HEK293 (cell line): Measurements from ENCODE around the gene EFHC1.

Experiments used
- EGR2 ChIP-seq: fragments of 450-650 bp; formaldehyde crosslinking; IDR thresholded peaks from 2 replicates; pipeline ENCODE4 v1.5.1; 2016; ENCODE audit warnings: low read depth, missing biosample characterization, missing genetic modification characterization
- KLF9 ChIP-seq: fragments of 450-650 bp; formaldehyde crosslinking; IDR thresholded peaks from 2 replicates; pipeline ENCODE4 v1.5.1; 2016; ENCODE audit warnings: missing biosample characterization, missing genetic modification characterization, low read depth
- ZNF132 ChIP-seq: fragments of 450-650 bp; formaldehyde crosslinking; IDR thresholded peaks from 2 replicates; pipeline ENCODE4 v1.5.1; 2017; ENCODE audit warnings: missing biosample characterization, missing genetic modification characterization, borderline replicate concordance
- ZNF138 ChIP-seq: fragments of 450-650 bp; formaldehyde crosslinking; IDR thresholded peaks from 2 replicates; pipeline ENCODE4 v1.5.1; 2016; ENCODE audit warnings: missing biosample characterization, missing genetic modification characterization, borderline replicate concordance
- ZNF292 ChIP-seq: fragments of 450-650 bp; formaldehyde crosslinking; IDR thresholded peaks from 2 replicates; pipeline ENCODE4 v1.5.1; 2016; ENCODE audit warnings: low read depth, missing biosample characterization, missing genetic modification characterization, borderline replicate concordance
- ZNF311 ChIP-seq: fragments of 450-650 bp; formaldehyde crosslinking; IDR thresholded peaks from 2 replicates; pipeline ENCODE4 v1.5.1; 2017; ENCODE audit warnings: missing biosample characterization, missing genetic modification characterization, borderline replicate concordance
- ZNF560 ChIP-seq: fragments of 450-650 bp; formaldehyde crosslinking; IDR thresholded peaks from 2 replicates; pipeline ENCODE4 v1.5.1; 2017; ENCODE audit warnings: missing biosample characterization, missing genetic modification characterization, borderline replicate concordance
- ZNF561 ChIP-seq: fragments of 450-650 bp; IDR thresholded peaks from 2 replicates; pipeline ENCODE4 v1.5.1; 2018; ENCODE audit warnings: missing biosample characterization, missing genetic modification characterization, borderline replicate concordance
- ZNF658 ChIP-seq: fragments of 450-650 bp; formaldehyde crosslinking; IDR thresholded peaks from 2 replicates; pipeline ENCODE4; 2016; ENCODE audit warnings: missing biosample characterization, missing genetic modification characterization
- ZNF785 ChIP-seq: fragments of 450-650 bp; formaldehyde crosslinking; IDR thresholded peaks from 2 replicates; pipeline ENCODE4 v1.5.1; 2016; ENCODE audit warnings: missing biosample characterization, missing genetic modification characterization
- TF ChIP-seq, protein P1 (sequence below): fragments of 450-650 bp; formaldehyde crosslinking; conservative IDR thresholded peaks from 2 replicates; pipeline ENCODE4 v1.5.1; 2016; ENCODE audit warnings: low read depth, missing biosample characterization, missing genetic modification characterization
- TF ChIP-seq, protein P2 (sequence below): fragments of 450-650 bp; formaldehyde crosslinking; IDR thresholded peaks from 2 replicates; pipeline ENCODE4 v1.5.1; 2016; ENCODE audit warnings: missing biosample characterization, missing genetic modification characterization
- TF ChIP-seq, protein P3 (sequence below): fragments of 450-650 bp; formaldehyde crosslinking; IDR thresholded peaks from 2 replicates; pipeline ENCODE4 v1.5.1; 2017; ENCODE audit warnings: missing biosample characterization, missing genetic modification characterization
- TF ChIP-seq, protein P4 (sequence below): fragments of 450-650 bp; formaldehyde crosslinking; IDR thresholded peaks from 2 replicates; pipeline ENCODE4 v1.5.1; 2016; ENCODE audit warnings: missing biosample characterization, missing genetic modification characterization
- TF ChIP-seq, protein P5 (sequence below): fragments of 450-650 bp; formaldehyde crosslinking; IDR thresholded peaks from 2 replicates; pipeline ENCODE4 v1.5.1; 2016; ENCODE audit warnings: missing biosample characterization, missing genetic modification characterization, borderline replicate concordance
- TF ChIP-seq, protein P6 (sequence below): fragments of 450-650 bp; IDR thresholded peaks from 2 replicates; pipeline ENCODE4 v1.5.1; 2018; ENCODE audit warnings: missing biosample characterization, mild to moderate bottlenecking, missing genetic modification characterization

The EFHC1 gene

DNA sequence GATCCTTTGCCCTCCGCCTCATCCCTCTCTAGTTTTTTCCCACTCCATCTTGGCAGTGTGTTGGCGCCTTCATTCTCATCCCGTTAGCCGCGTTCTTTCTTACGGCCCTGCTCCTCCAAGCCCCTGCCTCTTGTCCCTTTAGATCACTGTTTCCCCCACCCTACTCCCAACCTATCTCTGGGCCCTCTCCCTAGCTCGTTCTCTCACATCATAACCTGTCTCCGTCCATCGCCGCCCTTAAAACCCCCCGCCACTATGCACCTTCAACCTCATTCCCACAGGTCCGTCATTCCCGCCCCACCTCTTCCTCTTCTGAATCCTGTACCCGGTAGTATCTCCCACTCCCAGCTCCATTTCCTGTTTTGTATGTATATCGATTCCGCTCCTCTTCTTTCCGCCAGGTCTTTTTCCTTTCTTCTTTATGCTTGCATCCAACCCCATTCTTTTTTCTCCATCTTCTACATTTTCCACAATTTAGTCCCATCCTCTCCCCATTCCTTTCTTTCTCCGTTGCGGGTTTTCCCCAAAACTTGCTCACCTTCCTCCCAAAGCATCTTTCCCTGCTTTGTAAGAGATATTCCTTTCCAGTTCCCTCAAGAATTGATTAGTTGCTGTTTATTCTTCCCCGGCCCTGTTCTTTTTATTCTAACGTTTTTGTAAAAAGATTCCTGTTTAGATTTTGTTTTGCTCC, 671 bp downstream of the EFHC1 start (continued):
- TF ChIP-seq, protein P1, sequence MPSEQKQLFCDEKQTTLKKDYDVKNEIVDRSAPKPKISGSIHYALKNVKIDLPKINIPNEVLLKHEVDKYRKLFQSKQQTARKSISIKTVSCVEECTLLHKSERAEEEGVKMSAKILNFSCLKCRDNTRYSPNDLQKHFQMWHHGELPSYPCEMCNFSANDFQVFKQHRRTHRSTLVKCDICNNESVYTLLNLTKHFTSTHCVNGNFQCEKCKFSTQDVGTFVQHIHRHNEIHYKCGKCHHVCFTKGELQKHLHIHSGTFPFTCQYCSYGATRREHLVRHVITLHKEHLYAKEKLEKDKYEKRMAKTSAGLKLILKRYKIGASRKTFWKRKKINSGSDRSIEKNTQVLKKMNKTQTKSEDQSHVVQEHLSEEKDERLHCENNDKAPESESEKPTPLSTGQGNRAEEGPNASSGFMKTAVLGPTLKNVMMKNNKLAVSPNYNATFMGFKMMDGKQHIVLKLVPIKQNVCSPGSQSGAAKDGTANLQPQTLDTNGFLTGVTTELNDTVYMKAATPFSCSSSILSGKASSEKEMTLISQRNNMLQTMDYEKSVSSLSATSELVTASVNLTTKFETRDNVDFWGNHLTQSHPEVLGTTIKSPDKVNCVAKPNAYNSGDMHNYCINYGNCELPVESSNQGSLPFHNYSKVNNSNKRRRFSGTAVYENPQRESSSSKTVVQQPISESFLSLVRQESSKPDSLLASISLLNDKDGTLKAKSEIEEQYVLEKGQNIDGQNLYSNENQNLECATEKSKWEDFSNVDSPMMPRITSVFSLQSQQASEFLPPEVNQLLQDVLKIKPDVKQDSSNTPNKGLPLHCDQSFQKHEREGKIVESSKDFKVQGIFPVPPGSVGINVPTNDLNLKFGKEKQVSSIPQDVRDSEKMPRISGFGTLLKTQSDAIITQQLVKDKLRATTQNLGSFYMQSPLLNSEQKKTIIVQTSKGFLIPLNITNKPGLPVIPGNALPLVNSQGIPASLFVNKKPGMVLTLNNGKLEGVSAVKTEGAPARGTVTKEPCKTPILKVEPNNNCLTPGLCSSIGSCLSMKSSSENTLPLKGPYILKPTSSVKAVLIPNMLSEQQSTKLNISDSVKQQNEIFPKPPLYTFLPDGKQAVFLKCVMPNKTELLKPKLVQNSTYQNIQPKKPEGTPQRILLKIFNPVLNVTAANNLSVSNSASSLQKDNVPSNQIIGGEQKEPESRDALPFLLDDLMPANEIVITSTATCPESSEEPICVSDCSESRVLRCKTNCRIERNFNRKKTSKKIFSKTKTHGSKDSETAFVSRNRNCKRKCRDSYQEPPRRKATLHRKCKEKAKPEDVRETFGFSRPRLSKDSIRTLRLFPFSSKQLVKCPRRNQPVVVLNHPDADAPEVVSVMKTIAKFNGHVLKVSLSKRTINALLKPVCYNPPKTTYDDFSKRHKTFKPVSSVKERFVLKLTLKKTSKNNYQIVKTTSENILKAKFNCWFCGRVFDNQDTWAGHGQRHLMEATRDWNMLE (tag by site-specific recombination): peak; percentile 95
- no peak for TF ChIP-seq ZNF292 (tag by site-specific recombination)
- peak; percentile 31; the same call in 1 of the 2 replicates for TF ChIP-seq EGR2 (tag by site-specific recombination)
- TF ChIP-seq, protein P2, sequence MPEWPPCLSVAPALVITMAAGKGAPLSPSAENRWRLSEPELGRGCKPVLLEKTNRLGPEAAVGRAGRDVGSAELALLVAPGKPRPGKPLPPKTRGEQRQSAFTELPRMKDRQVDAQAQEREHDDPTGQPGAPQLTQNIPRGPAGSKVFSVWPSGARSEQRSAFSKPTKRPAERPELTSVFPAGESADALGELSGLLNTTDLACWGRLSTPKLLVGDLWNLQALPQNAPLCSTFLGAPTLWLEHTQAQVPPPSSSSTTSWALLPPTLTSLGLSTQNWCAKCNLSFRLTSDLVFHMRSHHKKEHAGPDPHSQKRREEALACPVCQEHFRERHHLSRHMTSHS: no peak
- no peak for TF ChIP-seq ZNF785 (tag by site-specific recombination)
- TF ChIP-seq ZNF311 (tag by site-specific recombination): no peak
- TF ChIP-seq ZNF658 (tag by site-specific recombination): no peak
- TF ChIP-seq ZNF138 (tag by site-specific recombination): no peak
- TF ChIP-seq ZNF132 (tag by site-specific recombination): no peak
- TF ChIP-seq, protein P3, sequence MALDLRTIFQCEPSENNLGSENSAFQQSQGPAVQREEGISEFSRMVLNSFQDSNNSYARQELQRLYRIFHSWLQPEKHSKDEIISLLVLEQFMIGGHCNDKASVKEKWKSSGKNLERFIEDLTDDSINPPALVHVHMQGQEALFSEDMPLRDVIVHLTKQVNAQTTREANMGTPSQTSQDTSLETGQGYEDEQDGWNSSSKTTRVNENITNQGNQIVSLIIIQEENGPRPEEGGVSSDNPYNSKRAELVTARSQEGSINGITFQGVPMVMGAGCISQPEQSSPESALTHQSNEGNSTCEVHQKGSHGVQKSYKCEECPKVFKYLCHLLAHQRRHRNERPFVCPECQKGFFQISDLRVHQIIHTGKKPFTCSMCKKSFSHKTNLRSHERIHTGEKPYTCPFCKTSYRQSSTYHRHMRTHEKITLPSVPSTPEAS (tag by site-specific recombination): no peak
- no peak for TF ChIP-seq ZNF561
- TF ChIP-seq, protein P4, sequence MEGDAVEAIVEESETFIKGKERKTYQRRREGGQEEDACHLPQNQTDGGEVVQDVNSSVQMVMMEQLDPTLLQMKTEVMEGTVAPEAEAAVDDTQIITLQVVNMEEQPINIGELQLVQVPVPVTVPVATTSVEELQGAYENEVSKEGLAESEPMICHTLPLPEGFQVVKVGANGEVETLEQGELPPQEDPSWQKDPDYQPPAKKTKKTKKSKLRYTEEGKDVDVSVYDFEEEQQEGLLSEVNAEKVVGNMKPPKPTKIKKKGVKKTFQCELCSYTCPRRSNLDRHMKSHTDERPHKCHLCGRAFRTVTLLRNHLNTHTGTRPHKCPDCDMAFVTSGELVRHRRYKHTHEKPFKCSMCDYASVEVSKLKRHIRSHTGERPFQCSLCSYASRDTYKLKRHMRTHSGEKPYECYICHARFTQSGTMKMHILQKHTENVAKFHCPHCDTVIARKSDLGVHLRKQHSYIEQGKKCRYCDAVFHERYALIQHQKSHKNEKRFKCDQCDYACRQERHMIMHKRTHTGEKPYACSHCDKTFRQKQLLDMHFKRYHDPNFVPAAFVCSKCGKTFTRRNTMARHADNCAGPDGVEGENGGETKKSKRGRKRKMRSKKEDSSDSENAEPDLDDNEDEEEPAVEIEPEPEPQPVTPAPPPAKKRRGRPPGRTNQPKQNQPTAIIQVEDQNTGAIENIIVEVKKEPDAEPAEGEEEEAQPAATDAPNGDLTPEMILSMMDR: 0 out of 2 replicates have a peak, but pooled peaks have one; percentile 6
- TF ChIP-seq KLF9 (tag by site-specific recombination): peak; percentile 37
- no peak for TF ChIP-seq ZNF560 (tag by site-specific recombination)
- TF ChIP-seq, protein P5, sequence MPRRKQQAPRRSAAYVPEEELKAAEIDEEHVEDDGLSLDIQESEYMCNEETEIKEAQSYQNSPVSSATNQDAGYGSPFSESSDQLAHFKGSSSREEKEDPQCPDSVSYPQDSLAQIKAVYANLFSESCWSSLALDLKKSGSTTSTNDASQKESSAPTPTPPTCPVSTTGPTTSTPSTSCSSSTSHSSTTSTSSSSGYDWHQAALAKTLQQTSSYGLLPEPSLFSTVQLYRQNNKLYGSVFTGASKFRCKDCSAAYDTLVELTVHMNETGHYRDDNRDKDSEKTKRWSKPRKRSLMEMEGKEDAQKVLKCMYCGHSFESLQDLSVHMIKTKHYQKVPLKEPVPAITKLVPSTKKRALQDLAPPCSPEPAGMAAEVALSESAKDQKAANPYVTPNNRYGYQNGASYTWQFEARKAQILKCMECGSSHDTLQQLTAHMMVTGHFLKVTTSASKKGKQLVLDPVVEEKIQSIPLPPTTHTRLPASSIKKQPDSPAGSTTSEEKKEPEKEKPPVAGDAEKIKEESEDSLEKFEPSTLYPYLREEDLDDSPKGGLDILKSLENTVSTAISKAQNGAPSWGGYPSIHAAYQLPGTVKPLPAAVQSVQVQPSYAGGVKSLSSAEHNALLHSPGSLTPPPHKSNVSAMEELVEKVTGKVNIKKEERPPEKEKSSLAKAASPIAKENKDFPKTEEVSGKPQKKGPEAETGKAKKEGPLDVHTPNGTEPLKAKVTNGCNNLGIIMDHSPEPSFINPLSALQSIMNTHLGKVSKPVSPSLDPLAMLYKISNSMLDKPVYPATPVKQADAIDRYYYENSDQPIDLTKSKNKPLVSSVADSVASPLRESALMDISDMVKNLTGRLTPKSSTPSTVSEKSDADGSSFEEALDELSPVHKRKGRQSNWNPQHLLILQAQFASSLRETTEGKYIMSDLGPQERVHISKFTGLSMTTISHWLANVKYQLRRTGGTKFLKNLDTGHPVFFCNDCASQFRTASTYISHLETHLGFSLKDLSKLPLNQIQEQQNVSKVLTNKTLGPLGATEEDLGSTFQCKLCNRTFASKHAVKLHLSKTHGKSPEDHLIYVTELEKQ (tag by site-specific recombination): no peak; the same call in 1 of the 2 replicates
- TF ChIP-seq, protein P6, sequence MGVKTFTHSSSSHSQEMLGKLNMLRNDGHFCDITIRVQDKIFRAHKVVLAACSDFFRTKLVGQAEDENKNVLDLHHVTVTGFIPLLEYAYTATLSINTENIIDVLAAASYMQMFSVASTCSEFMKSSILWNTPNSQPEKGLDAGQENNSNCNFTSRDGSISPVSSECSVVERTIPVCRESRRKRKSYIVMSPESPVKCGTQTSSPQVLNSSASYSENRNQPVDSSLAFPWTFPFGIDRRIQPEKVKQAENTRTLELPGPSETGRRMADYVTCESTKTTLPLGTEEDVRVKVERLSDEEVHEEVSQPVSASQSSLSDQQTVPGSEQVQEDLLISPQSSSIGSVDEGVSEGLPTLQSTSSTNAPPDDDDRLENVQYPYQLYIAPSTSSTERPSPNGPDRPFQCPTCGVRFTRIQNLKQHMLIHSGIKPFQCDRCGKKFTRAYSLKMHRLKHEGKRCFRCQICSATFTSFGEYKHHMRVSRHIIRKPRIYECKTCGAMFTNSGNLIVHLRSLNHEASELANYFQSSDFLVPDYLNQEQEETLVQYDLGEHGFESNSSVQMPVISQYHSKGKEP: no peak
